Measurements from ENCODE around the gene CLHC1. TPM values are rescaled to one million over a fixed set of nuclear protein-coding genes. Genes with fewer than 3 reads are reported as not detected.
"Not testable (repeated sequence)": the region's sequence is repeated elsewhere in the genome, so short reads cannot be mapped to it uniquely, and the experiment has no call there.

Gene CLHC1
- polyA plus RNA-seq, 12 donors = 7.0 to 17.3 (median 13.8) TPM; not detected in 2

DNA sequence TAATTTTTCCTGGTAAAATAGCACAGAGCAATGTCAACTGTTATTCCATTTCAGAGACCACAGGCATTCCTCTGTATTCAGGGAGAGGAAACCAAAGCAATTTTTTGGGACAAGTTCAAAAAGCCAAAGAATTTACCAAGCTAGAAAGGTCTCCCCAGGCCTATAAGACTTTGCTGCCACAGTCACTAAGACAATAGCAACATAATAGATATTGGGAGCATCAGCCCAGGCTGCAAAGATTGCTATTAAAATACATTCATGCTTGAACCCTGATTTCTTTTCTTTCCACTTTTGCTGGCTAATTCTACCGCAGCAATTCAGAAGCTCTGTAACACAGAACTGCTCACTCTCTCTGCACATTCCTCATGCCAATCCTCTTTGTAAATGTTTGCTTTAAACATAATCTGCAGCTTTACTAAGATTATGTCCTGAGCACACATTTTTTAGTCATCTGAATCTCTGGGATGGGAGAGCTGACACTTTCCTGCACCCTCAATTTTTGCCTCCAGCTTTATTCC is 76.3 kb downstream of the CLHC1 start:
- DNase-seq = no peak

DNA sequence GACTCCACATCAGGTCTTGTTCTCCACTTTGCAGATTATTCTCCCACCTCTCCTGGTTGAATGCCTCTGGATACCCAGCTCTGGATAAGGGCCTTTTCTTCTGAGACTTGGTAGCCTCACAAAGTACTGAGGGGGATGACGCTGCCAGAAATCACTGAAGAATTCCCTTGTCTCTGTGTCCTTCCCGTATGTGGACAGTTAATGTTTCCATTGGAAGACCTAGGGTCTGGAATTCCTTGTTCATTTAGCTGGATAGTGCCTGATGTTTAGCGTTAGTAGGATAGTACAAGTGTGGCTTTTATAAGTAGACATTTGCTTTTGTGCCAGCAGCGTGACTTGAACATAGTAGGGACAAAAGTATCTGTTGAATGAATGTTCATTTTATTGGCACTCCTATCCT is 76.9 kb downstream of the CLHC1 start:
- DNase-seq = no peak

DNA sequence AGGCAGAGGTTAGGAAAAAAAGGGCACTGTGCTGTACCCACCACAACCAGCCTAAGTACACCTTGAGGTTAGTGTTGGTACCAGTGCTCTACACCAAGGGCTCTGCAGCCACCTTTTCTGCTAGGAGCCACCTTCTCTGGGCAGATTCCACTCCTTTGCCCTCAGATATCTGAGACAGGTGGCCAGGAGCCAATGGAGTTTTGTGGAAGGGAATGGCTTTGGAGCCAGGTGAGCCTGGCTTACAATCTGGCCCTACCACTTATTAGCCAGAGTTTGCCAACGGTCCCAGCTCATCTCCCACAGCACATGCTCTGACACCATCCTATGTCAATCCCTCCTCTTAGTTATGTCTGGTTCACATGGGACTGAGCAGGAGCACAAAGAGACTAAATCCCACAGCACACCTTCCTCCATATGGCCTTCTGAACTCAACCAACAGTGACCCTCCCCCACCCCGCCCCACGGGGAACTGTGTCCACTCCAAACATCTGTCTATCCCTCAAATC is 77.5 kb downstream of the CLHC1 start:
- no peak for DNase-seq

DNA sequence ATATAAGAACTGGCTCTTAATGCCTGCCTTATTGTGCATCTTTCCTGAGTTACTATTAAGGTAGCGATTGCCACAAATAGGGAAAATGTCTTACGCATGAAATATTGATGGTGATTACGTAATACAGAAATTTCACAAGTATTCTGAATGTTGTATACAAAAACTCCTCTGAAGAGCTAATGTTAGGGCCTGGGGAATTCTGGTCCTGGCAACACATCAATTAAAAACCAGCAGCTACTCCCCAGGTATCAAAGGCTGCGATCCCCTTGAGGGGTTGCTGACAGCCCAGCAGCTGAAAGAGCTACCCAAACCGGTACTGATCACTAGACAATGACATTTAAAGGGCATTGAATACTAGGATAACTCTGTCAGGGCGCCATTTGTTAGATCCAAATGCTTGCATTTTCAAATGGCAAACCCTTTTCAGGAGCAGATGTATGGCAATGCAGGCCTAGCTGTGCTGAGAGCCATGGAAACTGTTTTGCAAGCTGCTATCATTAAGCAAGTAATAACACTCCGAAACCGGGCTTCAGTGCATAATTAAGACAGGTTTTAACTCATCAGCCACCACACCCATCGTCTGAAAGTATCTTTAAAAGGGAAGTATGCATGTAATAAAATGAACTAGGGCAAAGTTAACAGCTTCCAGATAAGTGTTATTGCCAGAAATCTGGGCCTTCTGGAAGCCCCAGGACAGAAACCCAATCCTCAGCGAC is 78.4 kb downstream of the CLHC1 start:
- DNase-seq = no peak

DNA sequence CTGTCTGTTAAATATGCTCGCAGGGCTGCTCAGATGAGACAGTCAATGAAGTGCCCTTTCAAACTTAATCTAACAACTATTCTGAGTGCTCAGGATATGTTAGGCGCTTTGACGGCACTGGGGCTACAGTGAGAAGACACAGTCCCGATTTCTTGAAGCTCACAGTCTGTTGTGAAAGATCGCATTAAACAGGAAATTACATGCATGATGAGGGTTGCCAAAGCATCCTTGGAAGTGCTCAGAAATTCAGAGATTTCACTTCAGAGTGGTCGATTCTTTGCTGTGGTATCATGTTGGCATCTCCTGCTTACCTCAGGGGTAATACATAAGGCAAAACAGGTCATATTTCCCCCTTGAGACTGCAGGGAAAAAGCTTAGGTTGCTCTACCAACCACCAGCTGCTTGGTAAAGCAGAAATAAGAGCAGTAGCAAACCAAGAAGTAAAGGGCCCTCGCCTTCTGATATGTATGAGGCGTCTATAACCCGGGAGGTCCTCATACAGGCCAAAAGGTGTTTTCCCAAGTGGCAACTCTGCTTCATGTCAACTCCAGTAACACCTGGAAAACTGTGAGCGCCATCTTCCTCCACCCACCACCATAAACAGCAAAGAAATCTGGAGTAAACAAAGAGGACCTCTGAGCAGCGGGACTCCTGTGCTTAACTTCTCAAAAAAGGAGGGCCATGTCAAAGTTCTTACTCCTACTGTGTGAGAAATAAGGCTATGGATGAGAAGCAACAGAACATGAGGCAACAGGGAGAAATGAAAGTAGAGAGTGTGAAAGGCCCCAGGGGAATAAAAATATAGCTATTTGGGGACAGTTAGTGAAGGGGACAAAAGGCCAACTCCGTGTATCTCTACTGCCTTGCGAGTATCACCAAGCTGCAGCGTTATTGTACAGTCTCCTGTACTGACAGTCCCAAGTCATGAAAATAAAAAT is 79.3 kb downstream of the CLHC1 start:
- DNase-seq = no peak

DNA sequence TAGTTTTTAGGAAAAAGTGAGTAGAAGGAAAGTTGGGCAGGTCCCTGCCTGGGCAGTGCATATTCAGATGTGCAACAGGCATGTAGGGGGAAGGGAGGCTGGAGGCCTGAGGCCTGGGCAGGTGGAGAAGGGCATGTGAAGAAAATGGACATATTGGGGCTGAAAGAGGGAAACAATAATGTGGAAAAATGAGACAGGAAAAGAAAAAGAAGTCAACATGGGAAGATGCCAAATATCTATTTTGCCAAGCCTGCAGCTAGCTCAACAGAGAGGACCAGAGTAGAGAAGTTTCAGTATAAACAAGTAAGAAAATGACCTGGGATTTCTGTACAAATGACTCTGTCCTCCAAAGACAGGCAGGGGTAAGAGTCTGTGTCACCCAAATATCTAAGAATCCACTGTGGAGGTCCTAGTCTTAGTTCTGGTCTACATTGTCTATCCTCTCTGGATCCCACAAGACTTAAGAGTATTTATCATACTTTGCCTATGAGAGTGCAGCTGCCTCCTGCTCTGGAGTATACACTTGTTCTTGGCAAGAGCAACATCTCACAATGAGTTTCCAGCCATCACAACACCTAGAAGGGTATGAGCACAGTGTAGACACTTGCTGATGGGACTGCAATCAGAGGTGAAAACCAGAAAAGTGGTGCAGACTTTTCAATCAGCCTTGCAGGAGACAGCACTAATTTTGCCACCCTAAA is 80.2 kb downstream of the CLHC1 start:
- DNase-seq = no peak

DNA sequence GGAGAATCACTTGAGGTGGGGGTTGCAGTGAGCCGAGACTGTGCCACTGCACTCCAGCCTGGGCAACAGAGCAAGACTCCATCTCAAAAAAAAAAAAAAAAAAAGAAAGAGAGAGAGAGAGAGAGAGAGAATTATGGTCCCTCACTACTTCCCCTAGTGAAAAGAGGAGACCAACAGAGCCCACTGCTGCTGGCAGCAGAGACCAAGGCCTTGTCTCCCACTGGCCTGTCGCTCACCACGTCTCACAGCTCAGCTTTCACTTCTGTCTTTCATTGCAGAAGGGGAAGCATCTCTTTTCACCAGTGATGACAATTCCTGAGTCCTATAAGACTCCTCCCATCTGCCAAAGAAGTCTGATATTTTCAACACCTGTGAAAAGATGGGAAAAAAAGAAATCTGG is 81.3 kb downstream of the CLHC1 start:
- DNase-seq = no peak

DNA sequence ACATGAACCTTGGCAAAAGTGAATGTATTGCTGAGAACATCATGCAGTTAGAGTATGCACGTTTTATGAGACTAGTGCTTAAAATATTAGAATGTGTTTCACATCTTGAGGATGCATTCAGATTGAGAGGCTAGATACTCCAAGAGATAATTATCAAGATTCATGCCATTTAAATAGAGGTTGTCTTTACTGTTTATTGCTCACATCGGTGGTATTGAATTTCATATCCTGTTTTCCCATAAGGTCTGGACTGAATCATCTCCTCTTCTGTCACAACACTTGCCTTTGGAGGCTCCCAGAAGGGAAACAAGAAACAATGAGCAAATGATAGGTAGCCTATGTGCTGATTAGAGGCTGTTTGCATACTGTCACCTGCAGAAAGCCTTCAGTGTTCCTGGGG is 83.8 kb downstream of the CLHC1 start:
- no peak for DNase-seq

DNA sequence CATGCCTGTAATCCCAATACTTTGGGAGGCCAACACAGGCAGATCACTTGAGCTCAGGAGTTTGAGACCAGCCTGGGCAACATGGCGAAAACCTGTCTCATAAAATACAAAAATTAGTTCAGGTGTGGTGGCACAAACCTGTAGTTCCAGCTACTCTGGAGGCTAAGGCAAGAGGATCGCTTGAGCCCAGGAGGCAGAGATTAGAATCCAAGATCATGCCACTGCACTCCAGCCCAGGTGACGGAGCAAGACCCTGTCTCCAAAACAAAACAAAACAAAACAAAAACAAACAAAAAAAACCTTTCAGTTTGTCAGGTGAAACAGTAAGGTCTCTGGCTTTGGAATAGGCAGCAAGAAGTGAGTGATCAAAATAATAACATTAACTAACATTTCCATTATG is 84.6 kb downstream of the CLHC1 start:
- DNase-seq = no peak

DNA sequence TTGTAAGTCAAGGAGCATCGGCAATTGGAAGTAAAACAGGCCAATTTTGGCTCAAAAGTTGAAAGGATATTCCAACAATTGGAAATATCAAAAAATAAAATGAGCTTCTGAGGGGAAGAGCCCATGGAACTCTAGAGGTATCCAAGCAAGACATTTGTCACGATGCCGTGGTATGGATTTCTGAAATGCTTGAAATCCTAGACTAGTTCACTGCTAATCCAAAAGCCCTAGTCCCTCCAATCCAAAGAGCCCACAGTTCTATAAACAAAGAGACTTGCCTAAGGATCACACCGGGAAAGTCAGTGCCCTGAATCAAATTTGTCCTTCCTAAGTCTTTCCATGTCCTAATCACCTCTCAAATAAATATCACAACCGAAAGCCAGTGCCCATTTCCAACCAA is 85.1 kb downstream of the CLHC1 start:
- no peak for DNase-seq

DNA sequence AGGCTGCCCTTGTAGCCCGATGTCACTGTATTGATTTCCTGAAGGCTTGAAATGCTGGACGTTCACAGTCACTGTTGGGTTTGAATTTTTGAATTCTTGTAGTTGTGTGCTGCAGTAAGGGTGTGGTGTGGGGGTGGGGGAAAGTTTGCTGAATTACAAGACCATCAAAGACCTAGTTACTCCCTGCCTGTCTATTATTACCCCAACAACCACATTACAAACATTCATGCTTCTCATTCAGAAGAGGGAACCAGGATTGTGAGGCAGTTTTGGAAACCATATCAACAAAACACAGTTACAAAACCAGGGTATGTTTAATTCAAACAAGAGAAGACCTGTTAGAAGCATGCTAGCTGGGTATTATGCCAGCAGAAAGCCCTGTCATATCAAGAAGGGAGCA is 85.8 kb downstream of the CLHC1 start:
- no peak for DNase-seq

DNA sequence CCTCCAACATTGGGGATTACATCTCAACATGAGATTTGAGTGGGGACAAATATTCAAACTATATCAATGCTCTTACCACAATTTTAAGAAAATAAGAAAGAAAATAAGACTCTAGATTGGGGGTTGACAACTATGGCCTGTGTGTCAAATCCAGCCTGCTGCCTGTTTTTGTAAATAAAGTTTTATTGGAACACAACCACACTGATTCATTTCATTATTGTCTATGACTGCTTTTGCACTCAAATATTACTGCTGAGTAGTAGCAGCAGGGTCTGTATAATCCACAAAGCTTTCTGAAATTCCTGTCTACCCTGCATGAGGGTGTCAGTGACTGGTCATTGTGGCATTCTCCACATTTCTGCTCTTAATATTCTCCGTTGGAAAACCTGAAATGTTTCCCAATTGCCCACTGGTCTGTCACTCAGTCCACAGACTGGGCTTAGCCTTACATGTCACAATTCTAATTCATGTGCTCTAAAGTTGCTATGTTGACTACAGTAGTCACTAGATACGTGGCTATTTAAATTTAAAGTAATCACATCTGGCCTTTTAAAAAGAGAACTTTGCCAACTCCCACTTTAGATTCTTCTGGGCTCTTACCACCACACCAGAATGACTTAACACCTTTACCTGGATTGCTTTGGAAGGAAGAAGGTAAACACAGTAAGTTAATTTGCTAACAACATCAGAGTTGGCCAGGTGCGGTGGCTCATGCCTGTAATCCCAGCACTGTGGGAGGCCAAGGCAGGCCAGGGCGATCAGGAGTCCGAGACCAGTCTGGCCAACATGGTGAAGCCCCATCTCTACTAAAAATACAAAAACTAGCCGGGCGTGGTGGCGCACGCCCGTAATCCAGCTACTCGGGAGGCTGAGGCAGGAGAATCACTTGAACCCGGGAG is 86.9 kb downstream of the CLHC1 start:
- DNase-seq = no peak

DNA sequence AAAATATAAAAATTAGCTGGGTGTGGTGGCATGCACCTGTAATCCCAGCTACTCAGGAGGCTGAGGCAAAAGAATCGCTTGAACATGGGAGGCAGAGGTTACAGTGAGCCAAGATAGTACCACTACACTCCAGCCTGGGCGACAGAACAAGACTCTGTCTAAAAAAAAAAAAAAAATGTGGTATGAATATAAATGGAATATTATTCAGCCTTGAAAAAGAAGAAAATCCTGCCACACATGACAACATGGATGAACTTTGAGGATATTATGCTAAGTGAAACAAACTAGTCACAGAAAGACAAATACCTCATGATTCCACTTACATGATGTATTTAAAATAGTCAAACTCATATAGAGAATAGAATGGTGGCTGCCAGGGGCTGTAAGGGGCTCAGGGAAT is 88.4 kb downstream of the CLHC1 start:
- DNase-seq = not testable (repeated sequence)

DNA sequence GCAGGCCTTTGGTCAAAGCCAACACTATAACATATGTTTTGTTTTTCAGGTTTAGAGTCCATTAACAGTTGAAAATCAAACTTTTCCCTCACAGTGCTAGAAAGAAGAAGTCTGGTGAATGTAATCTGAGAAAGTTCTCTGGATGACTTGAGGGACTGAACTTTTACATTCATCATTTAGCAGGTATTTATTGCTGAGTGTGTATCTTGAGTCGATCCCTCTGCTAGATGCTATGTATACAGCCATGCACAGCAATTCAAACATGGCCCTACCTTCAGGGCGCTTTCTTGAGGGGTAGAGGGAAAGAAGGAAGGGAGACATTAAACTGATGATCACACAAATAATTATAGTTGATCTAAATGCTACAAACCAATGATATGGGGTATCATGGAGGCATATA is 89.6 kb downstream of the CLHC1 start:
- no peak for DNase-seq

DNA sequence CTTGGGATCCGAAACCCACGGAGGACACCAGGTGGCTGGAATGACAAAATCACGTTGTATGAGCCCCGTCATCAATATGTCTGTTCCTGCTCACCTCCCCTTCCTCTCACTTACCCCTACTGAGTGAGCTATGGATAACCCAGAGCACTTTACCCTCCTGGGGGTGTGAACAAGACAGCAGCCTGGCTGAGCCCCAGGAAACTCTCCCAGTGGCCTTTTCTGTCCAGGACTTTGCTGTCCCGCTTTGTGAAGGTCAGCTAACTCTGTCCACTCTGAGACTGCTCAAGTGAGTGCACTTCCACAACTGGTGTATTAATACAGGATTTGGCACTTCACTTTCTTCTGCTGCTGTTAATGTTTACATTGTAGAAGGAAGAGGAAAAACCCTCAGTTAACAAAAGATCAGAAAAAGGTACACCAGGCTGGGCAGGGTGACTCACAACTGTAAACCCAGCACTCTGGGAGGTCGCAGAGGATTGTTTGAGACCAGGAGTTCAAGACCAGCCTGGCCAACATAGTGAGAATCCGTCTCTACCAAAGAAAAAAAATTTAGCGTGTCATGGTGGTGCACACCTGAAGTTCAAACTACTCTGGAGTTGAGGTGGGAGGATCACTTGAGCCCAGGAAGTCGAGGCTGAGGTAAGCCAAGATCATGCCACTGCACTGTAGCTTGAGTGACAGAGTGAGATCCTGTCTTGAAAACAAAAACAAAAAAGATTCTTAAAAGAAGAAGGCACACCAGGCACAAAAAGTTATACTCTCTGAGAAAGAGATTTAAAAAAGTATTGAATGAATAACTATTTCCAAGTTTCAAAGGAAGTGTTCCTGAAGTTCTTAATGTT is 90.3 kb downstream of the CLHC1 start:
- no peak for DNase-seq

DNA sequence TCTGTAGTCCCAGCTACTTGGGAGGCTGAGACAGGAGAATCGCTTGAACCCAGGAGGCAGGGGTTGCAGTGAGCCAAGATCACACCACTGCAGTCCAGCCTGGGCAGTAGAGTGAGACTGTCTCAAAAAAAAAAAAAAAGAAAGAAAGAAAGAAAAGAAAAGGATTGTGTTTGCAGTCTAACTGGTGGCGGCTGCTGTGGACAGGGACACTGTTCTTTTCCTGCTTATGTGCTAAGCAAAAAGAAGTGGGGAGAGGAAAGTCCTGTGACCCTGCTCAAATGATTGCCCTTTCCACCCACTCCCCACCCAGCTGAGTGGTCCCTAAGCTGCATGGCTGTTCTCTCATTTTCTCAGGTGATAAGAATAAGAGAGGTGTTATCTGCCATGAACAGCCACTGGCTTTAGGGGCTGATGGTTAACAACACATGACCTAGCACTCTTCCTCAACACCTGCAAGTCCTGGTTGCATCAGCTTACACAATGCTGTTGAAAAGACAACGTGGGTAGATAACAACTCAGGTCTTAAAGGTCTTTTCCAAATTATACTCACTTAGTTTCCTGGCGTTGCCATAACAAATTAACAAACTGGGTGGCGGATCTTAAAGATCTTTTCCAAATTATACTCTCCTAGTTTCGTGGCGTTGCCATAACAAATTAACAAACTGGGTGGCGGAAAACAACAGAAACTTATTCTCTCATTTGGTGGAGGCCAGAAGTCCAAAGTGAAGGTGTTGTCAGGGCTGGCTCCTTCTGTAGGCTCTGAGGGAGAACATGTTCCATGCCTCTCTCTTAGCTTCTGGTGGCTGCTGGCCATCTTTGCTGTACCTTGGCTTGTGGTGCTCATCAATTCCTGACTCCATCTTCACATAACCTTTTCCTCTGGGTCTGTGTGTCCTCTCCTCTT is 91.5 kb downstream of the CLHC1 start:
- DNase-seq = no peak

DNA sequence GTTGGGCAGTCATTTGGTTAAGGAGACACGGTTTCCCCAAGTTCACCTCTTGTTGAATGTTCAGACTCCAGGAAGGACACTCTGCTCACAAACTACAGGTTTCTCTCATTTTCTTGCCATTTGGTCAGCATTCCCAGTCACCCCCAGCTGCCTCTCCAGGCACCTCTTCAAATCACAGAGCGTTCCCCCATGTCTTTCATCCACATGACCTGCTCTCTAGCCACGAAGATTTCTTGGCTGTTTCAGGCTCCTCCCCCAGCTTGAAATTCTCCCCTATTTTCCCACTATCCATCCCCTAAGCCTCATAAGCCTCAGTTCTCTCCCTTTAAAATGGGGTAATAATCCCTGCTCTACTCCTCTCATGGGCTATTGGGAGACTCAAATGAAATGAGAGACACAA is 92.8 kb downstream of the CLHC1 start:
- no peak for DNase-seq

DNA sequence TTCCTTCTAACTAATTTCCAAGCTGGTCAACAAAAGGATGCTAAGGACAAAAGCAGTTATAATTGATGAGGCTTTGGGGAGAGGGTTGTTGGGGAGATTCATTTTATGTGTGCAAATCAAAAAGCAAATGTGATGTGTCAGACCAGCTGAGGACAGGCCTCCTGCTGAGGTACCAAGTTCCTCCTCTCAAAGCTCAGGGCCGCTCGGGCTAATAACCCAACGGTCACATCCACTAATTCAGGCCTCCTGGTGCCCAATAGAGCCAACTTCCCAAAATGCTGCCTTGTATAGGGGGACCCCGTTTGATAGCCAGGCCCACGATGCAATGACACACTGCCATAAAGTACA is 93.2 kb downstream of the CLHC1 start:
- DNase-seq = no peak

Measured in muscle of arm (tissue), 12 donors.